Endothelial cell of umbilical vein (primary cell): Measurements from ENCODE around the gene ATP8A1. TPM values are rescaled to one million over a fixed set of nuclear protein-coding genes. Genes with fewer than 3 reads are reported as not detected.

Source experiments
- BruUV-seq: library from RNA; stranded (reverse); fragments of 400-500 nt; replicated peaks from 2 replicates; lab custom pipeline; 2021; lab: Mats Ljungman, UMichigan
- CTCF ChIA-PET: fragments of 300-600, 350-600 bp; sonication (Branson Sonifier 250); formaldehyde crosslinking; loops from one replicate; lab custom pipeline; 2021; ENCODE audit warnings: antibody characterized with exemption, inconsistent platforms; lab: Charles Lee
- POLR2A ChIA-PET: fragments of 300-600, 350-600 bp; sonication (Branson Sonifier 250); formaldehyde crosslinking; loops from one replicate; lab custom pipeline; 2021; ENCODE audit warnings: antibody characterized with exemption, inconsistent platforms; lab: Charles Lee
- DNase-seq: peaks from one replicate; pipeline ENCODE4 v3.0.0-alpha.2; 2011; ENCODE audit warnings: low read depth, low spot score
- FAIRE-seq: peaks from 2 replicates; lab custom pipeline; 2011; peaks lifted over from hg19 to GRCh38; lab: Jason Lieb, UNC
- H2AFZ ChIP-seq: 2 replicates; pipeline ENCODE4 v1.6.0; 2012; ENCODE audit warnings: low read depth, low read length, control low read depth, inconsistent platforms
- H3K27ac ChIP-seq: 2 replicates; pipeline ENCODE4 v1.5.1; 2011; ENCODE audit warnings: low read depth, mild to moderate bottlenecking, control low read depth, low read length, moderate library complexity; ENCODE audit not compliant: insufficient read depth
- H3K27me3 ChIP-seq, 2 experiments: 2 replicates each; pipeline versions ENCODE4 v1.6.0 to v1.6.1; 2011; ENCODE audit warnings: low read length in 2 of 2, mixed read lengths in 1 of 2; ENCODE audit not compliant: control insufficient read depth in 2 of 2, insufficient read depth in 2 of 2
- H3K36me3 ChIP-seq, 2 experiments: 2 replicates in 1 of 2; 3 replicates in 1 of 2; pipeline ENCODE4 v1.5.1; 2011; ENCODE audit warnings: low read length in 2 of 2, mild to moderate bottlenecking in 1 of 2, moderate library complexity in 1 of 2; ENCODE audit not compliant: control insufficient read depth in 2 of 2, insufficient read depth in 2 of 2; ENCODE audit errors: extremely low read depth in 1 of 2
- H3K4me1 ChIP-seq: 3 replicates; pipeline ENCODE4 v1.5.1; 2011; ENCODE audit warnings: mild to moderate bottlenecking, low read length; ENCODE audit not compliant: control insufficient read depth, insufficient read depth; ENCODE audit errors: extremely low read depth
- H3K4me2 ChIP-seq: 2 replicates; pipeline ENCODE4 v1.6.1; 2011; ENCODE audit warnings: low read length, control low read depth, mixed read lengths; ENCODE audit not compliant: insufficient read depth
- H3K4me3 ChIP-seq, 3 experiments: fragments of 200-600 bp in 1 of 3; sonication (generic), shearing (Covaris generic) in 1 of 3; replicated peaks in 1 of 3; 2 replicates each; pipeline ENCODE4 v1.5.1; 2011 to 2016; ENCODE audit warnings: control low read depth in 3 of 3, low read length in 3 of 3, mild to moderate bottlenecking in 2 of 3, inconsistent platforms in 1 of 3, low read depth in 1 of 3, moderate library complexity in 1 of 3; ENCODE audit not compliant: insufficient read depth in 1 of 3
- H3K79me2 ChIP-seq: 2 replicates; pipeline ENCODE4 v1.6.0; 2012; ENCODE audit warnings: low read length, inconsistent platforms; ENCODE audit not compliant: control insufficient read depth, insufficient read depth
- H3K9ac ChIP-seq: replicated peaks from 2 replicates; pipeline ENCODE3; 2011; ENCODE audit warnings: low read length, control low read depth; ENCODE audit not compliant: insufficient read depth; ENCODE audit errors: extremely low read depth
- H3K9me1 ChIP-seq: replicated peaks from 3 replicates; pipeline ENCODE4 v1.6.0; 2011; ENCODE audit warnings: mild to moderate bottlenecking, low read length; ENCODE audit not compliant: control insufficient read depth, insufficient read depth; ENCODE audit errors: extremely low read depth
- H3K9me3 ChIP-seq: replicated peaks from 2 replicates; pipeline ENCODE4 v1.5.1; 2012; ENCODE audit warnings: low read length, inconsistent platforms; ENCODE audit not compliant: control insufficient read depth, insufficient read depth
- H4K20me1 ChIP-seq: replicated peaks from 2 replicates; pipeline ENCODE3; 2011; ENCODE audit warnings: mild to moderate bottlenecking, low read length; ENCODE audit not compliant: control insufficient read depth, insufficient read depth; ENCODE audit errors: extremely low read depth
- EZH2 ChIP-seq: IDR thresholded peaks from 2 replicates; pipeline ENCODE4 v1.6.1; 2012; ENCODE audit warnings: borderline replicate concordance, low read depth, mild to moderate bottlenecking, moderate library complexity, low read length, inconsistent platforms; ENCODE audit not compliant: severe bottlenecking
- FOS ChIP-seq: IDR thresholded peaks from 2 replicates; pipeline ENCODE4 v1.6.1; 2011; ENCODE audit warnings: mild to moderate bottlenecking, low read length, moderate library complexity, borderline replicate concordance; ENCODE audit not compliant: insufficient read depth
- GATA2 ChIP-seq: IDR thresholded peaks from 2 replicates; pipeline ENCODE4 v1.7.0; 2011; ENCODE audit warnings: low read depth, mild to moderate bottlenecking, moderate library complexity, mixed read lengths, low read length; ENCODE audit not compliant: insufficient read length, insufficient read depth
- JUN ChIP-seq: IDR thresholded peaks from 2 replicates; pipeline ENCODE4 v1.6.1; 2011; ENCODE audit warnings: borderline replicate concordance, low read depth; ENCODE audit not compliant: insufficient read length, insufficient read depth
- MAX ChIP-seq: IDR thresholded peaks from 2 replicates; pipeline ENCODE4 v1.6.1; 2011; ENCODE audit not compliant: insufficient read depth, insufficient read length
- MYC ChIP-seq: IDR thresholded peaks from one replicate; pipeline ENCODE4 v1.6.1; 2011; ENCODE audit warnings: mild to moderate bottlenecking, low read depth, low read length
- POLR2A ChIP-seq: IDR thresholded peaks from 2 replicates; pipeline ENCODE4 v1.6.1; 2012; ENCODE audit warnings: low read depth, mild to moderate bottlenecking, control low read depth, low read length
- POLR2AphosphoS5 ChIP-seq: IDR thresholded peaks from 2 replicates; pipeline ENCODE4 v1.6.1; 2012; ENCODE audit warnings: low read depth, mild to moderate bottlenecking, control low read depth, low read length, moderate library complexity; ENCODE audit not compliant: insufficient read depth
- dilution Hi-C: fragments of 300-500 bp; cut with MboI; formaldehyde crosslinking; loops from one replicate; pipeline ENCODE4 v1.15.0; 2019; ENCODE audit warnings: low sequenced_read_pairs; ENCODE audit not compliant: extremely low pct_ligation_motif_present
- intact Hi-C: fragments of 100-400 bp; cut with micrococcal nuclease; formaldehyde crosslinking; loops from one replicate; pipeline ENCODE4 v1.10.0; 2022
- polyA plus RNA-seq, 4 experiments: library from polyadenylated mRNA; depleted of rRNA in 3 of 4; stranded (reverse) in 3 of 4; unstranded in 1 of 4; fragments of >200 nt; gene quantifications; 2 replicates each; pipeline versions ENCODE4 v1.2.1 to v1.2.3, GENCODE V29; 2011 to 2012; ENCODE audit warnings: missing spikeins in 1 of 4
- total RNA-seq: library from RNA; stranded (reverse); gene quantifications from 2 replicates; pipeline ENCODE4 v1.2.3, GENCODE V29; 2021
- TF ChIP-seq, protein P1 (sequence below), 2 donors: IDR thresholded peaks; 1 replicate in 1 of 2; 2 replicates in 1 of 2; pipeline ENCODE4 v1.5.1; 2011; ENCODE audit warnings: low read length in 2 of 2, mild to moderate bottlenecking in 2 of 2, moderate library complexity in 2 of 2, control low read depth in 1 of 2, inconsistent platforms in 1 of 2, low read depth in 1 of 2; ENCODE audit not compliant: insufficient read depth in 1 of 2; ENCODE audit errors: extremely low read depth in 1 of 2

ATP8A1 gene
- total and polyA plus RNA-seq, 2 donors (not counting 3 experiments of a cell fraction or from before 2014, with no cell fraction given) = 0.97 to 11.5 TPM

GRCh38 chr4:42637104-42637503, 19.8 kb downstream of the ATP8A1 start:
- intact Hi-C loops (no loop called here), dilution Hi-C loops (no loop called here)
- Histone ChIP-seq H3K36me3 (no peaks in the 10 kb centered on the region), H2AFZ (no peak overlapping the region), H3K4me3 (no peak overlapping the region), H3K4me2 (no peak overlapping the region), H3K9me3 (no peaks in the 10 kb centered on the region), H4K20me1 (no peaks in the 10 kb centered on the region), H3K27me3 (peaks cover 2 to 10% of the 10 kb centered on the region in 2 experiments), H3K9me1 (no peaks in the 10 kb centered on the region), H3K4me1 (no peaks in the 10 kb centered on the region), H3K9ac (no peak overlapping the region), H3K79me2 (no peaks in the 10 kb centered on the region), H3K27ac (no peak overlapping the region)
- DNase-seq (no peak), FAIRE-seq (no peak)
- BruUV-seq = no TSS peak
- TF ChIP-seq MAX (no peak), POLR2A (no peak), JUN (no peak), POLR2AphosphoS5 (no peak), MYC (no peak), EZH2 (no peak), GATA2 (no peak), FOS (no peak)
- TF ChIP-seq, protein P1, sequence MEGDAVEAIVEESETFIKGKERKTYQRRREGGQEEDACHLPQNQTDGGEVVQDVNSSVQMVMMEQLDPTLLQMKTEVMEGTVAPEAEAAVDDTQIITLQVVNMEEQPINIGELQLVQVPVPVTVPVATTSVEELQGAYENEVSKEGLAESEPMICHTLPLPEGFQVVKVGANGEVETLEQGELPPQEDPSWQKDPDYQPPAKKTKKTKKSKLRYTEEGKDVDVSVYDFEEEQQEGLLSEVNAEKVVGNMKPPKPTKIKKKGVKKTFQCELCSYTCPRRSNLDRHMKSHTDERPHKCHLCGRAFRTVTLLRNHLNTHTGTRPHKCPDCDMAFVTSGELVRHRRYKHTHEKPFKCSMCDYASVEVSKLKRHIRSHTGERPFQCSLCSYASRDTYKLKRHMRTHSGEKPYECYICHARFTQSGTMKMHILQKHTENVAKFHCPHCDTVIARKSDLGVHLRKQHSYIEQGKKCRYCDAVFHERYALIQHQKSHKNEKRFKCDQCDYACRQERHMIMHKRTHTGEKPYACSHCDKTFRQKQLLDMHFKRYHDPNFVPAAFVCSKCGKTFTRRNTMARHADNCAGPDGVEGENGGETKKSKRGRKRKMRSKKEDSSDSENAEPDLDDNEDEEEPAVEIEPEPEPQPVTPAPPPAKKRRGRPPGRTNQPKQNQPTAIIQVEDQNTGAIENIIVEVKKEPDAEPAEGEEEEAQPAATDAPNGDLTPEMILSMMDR (IDR thresholded peaks at IDR 0.05; ENCODE audit: extremely low read depth in 1 of 2, insufficient read depth in 1 of 2, low read depth in 1 of 2, low read length in 2 of 2) = no peak
- ChIA-PET CTCF (interaction anchor here (1.3 kb wide), 1 partner anchor 68 kb away, joined by 4 read pairs; no protein-coding TSS in a partner anchor), POLR2A (no interaction called here)
